Activated CD4-positive, alpha-beta T cell treated with anti-CD3 and anti-CD28 coated beads, Interleukin-2, amount 50 U/mL, for 48 hours (primary cell): ENCODE data around the gene TCF7L1.
"Not testable (repeated sequence)": the region's sequence is repeated elsewhere in the genome, so short reads cannot be mapped to it uniquely, and the experiment has no call there.

Experiments
- DNase-seq, 2 experiments: peaks; one replicate each; pipeline ENCODE4 v3.0.0-alpha.2; 2020

TCF7L1 gene

GRCh38 chr2:85291425-85292023 lies 158.3 kb downstream of the TCF7L1 start:
- DNase-seq, result no peak

DNA sequence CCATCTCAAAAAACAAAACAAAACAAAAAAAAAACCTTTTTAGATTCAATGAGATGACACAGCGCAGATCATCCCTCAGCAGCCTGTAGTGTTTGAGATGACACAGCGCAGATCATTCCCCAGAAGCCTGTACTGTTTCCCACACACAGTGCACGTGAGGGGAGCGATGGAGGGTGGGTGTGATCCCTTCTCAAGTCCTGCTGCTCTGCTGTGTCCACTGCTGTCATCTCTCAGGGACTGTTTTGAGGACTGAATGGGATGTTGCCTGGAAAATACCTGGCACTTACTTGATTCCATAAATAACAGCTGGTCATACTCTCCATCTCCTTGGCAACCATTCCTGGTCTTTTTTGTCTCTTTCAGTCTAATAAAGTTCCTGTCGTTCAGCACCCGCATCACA lies 168.9 kb downstream of the TCF7L1 start:
- DNase-seq, result no peak

- DNase-seq, result no peak
Observed at GRCh38 chr2:85303780-85304531, 170.8 kb downstream of the TCF7L1 start.

GRCh38 chr2:85307527-85307897 lies 174.3 kb downstream of the TCF7L1 start:
- DNase-seq, result no peak

- DNase-seq, result no peak
Observed at GRCh38 chr2:85308201-85308600, 175.0 kb downstream of the TCF7L1 start.

DNA sequence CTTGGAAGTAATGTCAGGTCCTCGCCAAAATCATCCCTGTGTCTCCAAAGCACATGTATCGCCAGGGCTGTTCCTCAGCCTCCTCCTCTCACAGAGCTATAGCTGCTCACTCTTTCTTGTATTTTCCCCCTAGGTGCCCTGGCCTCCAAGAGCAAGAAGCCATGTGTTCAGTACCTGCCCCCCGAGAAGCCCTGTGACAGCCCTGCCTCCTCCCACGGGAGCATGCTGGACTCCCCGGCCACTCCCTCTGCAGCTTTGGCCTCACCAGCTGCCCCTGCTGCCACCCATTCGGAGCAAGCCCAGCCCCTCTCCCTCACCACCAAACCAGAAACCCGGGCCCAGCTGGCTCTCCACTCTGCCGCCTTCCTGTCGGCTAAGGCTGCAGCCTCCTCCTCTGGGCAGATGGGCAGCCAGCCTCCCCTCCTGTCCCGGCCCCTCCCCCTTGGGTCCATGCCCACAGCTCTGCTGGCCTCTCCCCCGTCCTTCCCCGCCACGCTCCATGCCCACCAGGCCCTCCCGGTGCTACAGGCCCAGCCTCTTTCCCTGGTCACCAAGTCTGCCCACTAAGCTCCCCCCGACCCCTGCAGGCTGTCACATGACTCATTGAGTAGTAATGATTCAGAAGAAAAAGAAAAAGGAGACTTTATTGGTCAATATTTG lies 175.8 kb downstream of the TCF7L1 start:
- no peak for DNase-seq

GRCh38 chr2:85309699-85310321 lies 176.6 kb downstream of the TCF7L1 start:
- no peak for DNase-seq

DNA sequence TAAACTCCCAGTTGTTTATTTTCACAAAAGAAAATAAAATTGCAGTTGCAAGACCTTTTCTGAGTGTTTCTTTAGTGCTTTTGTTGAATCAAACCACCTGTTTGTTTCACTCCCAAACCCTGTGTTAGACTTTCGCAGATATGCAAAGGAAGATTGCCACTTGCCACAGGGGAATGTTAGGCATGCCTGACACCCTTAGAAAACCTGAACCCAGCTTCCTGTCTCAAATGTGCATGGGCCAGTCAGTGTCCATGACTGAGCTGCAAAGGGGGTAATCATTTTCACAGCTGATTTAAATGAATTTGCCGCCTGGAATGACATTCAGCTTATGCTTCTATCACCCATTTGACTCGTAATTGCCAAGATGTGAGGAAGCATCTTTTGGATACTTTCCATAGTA lies 177.1 kb downstream of the TCF7L1 start:
- DNase-seq, result no peak

GRCh38 chr2:85312404-85312803 lies 179.2 kb downstream of the TCF7L1 start:
- DNase-seq, result no peak

GRCh38 chr2:85314884-85315242 lies 181.7 kb downstream of the TCF7L1 start:
- no peak for DNase-seq

DNA sequence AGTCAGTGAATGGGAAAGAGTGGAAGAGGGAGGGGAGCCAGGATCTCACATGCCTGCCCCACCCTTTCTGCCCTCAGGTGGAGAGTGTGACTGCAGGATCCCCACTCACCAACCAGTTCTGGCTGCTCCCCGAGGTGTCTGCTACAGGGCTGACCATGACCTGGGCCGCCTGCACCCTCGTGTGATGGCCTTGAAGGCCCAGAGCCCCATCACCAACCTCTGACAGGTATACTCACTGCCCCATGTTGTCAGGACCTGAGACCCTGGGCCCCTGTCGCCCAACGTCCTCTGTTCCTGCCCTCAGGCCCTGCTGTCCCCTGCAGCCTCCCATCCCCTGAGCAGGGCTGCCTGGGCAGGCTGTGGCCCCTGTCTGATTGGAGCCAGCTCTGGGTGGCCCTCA lies 182.7 kb downstream of the TCF7L1 start:
- not testable (repeated sequence) for DNase-seq

- DNase-seq, result peak; percentile 46 to 60
Observed at GRCh38 chr2:85318222-85319074, 185.3 kb downstream of the TCF7L1 start.

DNA sequence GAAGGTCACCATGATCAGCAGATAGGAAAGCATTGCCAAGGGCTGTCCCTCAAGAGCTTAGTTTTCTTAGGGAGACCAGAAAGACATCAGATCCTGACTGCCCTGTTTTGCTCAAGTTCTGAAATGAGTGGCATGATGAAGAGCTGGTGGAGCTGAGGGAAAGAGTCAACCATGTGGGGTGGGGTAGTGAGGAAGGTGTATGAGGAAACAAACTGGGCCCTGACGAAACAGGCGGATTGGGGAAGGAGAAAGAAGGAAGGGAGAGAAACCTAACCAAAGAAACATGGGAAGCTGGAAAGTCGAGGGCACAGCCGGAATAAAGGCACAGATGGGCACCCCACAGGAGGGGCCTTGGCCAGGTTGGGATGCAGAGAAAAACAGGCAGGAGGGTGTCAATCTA lies 186.6 kb downstream of the TCF7L1 start:
- DNase-seq, result no peak

DNA sequence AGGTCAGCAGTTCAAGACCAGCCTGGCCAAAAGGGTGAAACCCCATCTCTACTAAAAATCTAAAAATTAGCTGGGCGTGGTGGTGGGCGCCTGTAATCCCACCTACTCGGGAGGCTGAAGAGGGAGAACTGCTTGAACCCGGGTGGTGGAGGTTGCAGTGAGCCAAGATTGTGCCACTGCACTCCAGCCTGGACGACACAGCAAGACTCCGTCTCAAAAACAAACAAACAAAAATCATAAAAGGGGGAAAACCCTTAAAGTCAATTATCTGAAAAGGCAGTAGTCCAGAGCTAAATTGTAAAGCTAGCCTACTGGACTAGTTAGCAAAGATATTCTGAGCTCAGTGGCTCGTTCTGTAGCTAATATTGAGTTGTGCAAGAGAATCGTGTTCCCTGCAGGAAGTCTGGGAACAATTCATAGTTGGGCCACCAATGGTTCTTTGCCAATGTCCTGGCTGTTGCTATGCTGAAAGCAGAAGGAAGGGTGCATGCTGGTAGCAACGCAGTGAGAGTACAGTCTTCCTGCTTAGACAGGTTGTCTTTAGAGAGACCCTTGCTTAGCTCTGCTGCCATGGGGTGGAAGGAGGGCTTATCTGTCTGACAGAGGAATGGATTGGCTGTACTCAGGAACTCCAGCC lies 190.3 kb downstream of the TCF7L1 start:
- DNase-seq, result no peak

GRCh38 chr2:85323988-85324367 lies 190.8 kb downstream of the TCF7L1 start:
- DNase-seq, result not testable (repeated sequence)

- DNase-seq, result no peak
Observed at GRCh38 chr2:85324639-85325465, 191.7 kb downstream of the TCF7L1 start.

- DNase-seq, result no peak
Observed at GRCh38 chr2:85325466-85325811, 192.2 kb downstream of the TCF7L1 start.

DNA sequence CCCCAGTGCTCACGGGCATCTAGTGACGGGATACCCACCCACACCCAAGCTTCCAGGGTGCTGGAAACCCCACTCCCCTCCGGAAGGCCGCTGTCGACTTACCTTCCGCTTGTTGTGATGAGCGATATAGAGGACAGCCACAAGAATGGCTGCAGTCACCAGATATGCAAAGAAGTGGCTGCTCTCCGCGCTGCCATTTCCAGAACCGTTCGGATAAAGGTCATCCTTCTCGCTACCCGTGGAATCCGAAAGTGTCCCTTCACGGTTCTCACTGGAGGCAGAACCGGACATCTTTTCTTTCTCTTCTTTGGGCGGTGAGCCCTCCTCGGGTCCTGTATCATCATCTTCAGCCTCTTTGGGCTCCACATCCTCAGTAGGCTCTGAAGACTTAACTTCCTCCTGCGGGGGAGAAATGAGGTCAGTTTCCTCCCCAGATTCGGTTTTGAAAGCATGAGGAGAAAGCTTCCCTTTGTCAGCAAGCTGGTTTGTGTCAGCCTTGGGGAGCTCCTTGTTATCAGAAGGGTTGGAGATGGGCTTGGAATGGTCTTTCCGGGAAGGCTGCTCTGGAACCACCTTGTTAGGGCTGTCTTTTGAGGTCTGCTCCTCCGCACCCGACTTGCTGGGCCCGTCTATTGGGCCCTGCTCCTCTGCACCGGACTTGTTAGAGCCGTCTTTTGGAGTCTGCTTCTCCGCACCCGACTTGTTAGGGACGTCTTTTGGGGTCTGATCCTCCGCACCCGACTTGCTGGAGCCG lies 193.4 kb downstream of the TCF7L1 start:
- peak; percentile 41 to 56 for DNase-seq

GRCh38 chr2:85327160-85327821 lies 194.1 kb downstream of the TCF7L1 start:
- DNase-seq, result peak; percentile 60 to 67
